ENCODE data around the gene MACROD2.

The MACROD2 gene

DNA sequence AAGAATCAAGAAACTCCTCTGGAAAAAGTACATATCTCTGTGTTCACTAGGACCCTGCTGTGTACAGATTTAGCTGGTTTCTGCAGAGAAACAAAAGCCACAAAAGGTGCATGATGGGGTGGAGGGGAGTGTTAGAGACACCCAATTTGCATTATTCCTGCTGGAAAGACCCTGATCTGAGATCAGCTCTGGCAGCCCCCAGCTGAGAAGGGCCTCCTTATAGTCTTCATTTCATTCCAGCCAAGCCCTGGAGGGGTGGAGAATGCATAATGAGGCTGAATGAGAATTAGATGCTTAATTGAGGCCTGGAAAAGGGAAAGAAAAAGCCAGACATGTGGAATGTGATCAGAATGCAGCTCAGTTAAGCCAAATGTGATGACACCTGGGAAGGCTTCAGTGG lies 2032.4 kb downstream of the MACROD2 start:
- DNase-seq = no peak

DNA sequence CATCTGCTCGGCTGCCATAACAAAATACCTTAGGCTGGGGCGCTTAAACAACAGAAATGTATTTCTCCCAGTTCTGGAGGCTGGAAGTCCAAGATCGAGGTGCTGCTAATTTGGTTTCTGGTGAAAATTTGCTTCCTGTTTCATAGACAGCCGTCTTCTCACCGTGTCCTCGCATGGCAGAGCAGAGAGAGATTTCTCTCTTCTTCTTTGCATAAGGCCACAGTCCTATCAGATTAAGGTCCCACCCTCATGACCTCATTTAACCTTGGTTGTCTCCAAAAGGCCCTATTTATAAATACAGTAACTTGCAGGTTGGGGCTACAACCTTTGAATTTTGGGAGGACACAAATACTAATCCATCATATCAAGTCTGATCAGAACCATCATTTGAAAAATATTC lies 2033.6 kb downstream of the MACROD2 start:
- peak; percentile 2 for DNase-seq

DNA sequence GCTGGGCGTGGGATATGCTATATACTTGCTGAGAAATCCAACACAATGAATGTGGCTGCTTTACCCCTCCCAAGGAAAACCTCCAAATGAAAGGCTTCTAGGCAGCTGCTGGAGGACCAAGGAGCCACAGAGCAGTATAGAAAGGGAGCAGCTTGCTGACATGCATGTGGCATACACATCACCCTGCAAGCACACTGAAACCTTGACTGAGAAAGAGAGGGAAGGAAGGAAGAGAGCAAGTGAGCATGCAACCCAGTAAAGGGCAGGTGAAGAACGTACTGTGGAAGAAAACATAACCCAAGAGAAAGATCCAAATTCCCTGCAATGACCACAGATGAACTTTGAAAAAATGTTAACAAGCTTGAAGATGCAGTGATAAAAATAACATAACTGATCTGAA lies 2034.9 kb downstream of the MACROD2 start:
- no peak for DNase-seq

DNA sequence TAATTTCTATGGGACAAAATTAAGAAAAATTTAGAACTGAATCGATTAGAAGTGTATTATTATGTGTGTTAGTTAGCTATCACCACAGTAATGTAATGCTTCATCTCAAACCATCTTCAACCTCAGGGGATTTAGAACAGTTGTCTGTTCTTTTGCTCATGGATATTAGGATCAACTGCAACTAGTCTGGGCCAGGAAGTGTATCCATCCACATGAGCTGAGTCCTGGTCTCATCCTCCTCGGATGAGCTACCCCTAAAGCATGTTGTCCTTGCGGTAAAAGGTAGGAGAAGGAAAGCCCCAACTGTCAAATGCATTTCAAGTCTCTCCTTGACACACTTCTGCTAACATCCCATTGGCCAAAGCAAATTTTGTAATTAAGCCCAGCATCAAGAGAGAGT lies 2040.3 kb downstream of the MACROD2 start:
- DNase-seq = no peak

DNA sequence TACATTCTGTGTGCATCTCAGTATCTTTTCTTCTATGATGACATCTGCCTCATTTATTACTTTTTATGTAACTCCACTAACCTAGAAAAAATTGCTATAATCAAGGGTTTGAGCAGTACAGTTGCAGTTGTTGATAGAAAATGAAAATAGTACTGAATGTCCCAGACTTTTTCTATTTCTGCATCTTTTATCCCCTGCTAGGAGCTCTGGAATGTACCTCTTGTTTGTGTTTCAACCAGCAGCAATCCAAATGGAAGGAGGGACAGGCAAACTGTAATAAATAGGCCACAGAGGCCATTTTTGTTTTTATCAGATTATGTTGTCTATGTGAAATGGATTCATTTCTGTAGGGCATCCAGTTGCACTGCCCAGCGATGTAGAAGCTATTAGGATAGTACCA lies 2041.0 kb downstream of the MACROD2 start:
- DNase-seq = no peak

DNA sequence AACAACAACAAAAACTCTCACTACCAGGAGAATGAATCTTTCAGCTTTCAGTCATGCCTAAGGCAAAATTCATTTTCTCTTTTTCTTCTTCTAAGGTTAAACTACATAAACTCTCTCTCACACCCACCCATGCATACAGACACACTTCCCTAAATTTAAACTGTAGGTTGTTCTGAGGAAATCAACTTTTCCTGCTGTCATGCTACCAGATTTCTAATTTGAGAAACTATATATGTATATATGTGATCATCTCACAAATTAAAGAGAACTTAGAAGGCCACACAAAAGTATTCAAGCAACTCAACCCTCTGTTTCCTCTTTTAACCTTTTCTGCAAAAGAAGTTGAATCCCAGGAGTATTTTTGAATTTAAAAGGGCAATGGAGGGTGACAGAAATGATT lies 2045.4 kb downstream of the MACROD2 start:
- DNase-seq = peak; percentile 65

DNA sequence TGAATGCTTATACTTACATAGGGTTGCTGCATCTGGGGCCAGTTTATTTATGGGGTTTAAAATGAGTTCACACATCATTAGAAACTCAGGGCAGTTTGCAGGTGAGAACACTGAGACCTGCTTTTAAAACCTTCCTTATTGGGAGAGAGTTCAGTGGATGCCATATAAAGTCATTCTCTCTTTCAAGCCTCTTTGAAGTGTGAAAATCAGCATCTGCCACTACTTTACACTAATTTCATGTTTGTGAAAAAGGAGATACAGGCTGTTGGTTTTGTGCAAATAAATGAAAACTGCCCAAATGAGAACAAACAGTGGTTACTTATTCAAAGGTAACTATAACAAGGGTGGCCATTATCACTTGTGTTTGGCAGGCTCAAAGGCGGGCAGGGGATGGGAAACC lies 2047.4 kb downstream of the MACROD2 start:
- no peak for DNase-seq

DNA sequence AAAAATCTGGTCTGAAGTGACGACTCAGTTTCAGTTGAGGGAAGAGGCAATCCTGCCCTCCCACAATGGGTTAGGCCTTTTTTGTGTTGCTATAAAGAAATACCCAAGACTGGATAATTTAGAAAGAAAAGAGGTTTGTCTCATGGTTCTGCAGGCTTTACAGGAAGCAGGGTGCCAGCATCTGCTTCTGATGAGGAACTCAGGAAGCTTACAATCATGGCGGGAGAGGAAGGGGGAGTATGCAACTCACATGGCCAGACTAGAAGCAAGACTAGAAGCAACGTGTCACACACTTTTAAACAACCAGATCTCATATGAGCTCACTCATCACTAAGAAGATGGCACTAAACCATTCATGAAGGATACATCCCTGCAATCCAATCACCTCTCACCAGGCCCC lies 2048.6 kb downstream of the MACROD2 start:
- peak; percentile 4 for DNase-seq

DNA sequence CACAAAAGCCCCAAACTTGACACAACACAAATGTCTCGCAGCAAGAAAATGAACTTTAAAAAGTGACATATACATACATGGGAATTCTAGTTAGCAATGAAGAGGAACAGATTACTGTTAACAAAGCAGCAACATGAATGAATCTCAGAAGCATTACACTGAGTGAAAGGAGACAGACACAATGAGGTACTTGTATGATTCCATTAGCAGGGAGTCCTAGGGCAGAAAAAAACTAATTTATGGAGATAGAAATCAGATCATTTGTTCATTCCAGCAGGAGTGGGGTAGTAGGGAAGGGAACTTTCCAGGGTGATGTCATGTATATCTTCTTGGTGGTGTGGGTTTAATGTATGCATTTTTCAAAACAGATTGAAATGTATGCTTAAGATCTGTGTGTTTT lies 2053.6 kb downstream of the MACROD2 start:
- DNase-seq = no peak

DNA sequence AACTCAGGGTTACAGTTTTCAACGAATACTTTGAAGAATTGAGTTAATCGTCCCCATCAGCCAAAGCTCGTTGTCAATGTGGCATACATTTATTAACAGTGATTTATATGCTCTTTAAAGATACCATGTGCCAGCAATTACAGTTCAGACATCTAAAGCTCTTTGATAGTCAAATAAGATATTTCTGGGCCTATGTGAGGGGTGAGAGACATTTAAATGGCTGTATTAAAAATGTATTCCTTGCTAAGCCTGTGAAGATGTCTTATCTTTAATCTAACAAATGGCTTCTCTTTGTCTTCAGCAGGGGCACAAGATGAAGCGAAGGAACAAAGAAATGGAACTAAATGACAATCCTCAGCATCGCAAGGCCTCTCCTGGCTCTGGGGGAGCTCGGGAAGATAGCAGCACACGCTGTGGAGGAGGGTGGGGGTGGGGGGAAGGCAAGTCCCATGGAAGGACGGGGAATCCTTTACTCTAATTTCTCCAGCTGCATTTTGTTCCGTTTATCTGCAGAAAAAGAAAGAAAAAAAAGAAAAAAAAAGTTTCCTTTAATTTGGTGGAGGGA lies 2054.3 kb downstream of the MACROD2 start:
- DNase-seq = no peak

DNA sequence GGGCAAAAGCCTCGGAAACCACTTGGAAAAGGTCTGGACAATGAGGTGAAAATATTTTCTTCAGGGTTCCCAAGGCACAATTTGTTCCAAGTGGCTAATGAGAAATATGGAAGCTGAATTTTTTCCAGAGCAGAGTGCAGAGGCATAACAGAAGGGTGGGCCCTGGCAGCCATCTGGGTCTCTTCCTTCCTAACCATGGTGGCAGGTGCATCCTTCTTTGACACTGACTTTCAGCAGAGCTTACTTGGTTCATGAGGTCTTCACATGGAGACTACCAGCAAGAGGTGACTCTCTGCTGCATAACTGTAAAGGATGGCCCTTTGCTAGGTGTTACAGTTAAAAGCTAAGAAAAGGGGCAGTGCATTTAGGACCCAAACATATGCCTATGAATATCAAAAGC lies 2055.1 kb downstream of the MACROD2 start:
- no peak for DNase-seq

DNA sequence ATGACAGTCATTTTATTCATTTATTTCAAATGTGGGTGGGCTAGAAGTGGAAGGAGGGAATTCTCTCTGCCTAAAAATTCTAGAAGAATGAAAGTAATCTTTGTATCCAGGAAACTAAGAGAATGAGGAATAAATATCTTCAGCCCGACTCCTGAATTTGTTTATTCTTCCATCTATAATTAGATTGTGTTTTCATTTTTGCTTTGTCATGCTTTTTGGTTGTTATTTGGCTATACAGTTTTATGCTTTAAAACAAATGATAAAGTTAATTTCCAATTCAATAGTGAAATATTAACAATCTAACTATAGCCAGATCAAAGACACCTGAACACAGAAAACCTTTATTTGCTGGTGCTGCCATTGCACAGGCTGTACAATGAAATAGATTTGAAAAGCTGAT lies 2056.7 kb downstream of the MACROD2 start:
- no peak for DNase-seq

DNA sequence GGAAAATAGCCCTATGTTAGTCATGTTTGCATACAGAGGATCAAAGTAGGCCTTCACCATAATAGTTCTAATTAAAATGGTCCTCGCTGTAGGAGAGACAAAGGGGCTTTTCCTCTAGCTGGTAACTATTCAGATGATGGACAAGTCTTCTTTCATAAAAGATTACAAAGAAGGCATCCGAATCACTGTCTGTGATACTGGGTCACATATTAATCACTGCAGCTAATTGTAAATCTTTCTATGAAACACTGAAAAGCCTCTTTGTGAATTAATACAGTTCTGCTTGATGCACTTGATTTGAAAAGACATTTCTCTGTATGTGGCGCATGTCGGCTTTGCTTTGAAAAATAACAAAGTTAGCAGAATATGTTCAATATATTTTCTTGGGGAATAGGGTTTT lies 2057.1 kb downstream of the MACROD2 start:
- no peak for DNase-seq

DNA sequence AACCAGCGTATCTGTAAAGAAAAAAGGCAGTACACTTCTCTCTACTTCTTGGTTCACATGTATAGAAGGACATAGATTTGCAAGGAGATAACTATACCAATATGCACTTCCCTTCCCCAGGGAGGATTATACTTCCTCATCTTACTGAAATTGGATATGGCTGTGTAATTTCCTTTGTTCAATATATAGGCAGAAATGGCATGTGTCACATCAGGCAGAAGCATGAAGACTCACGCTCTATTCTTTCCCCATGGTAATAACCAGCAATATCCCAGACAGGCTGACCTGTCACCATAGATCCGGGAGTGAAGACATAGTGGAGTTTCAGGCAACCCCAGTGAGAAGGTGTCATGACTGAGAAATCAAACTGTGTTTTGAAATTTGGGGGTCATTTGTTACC lies 2059.7 kb downstream of the MACROD2 start:
- DNase-seq = peak; percentile 54

DNA sequence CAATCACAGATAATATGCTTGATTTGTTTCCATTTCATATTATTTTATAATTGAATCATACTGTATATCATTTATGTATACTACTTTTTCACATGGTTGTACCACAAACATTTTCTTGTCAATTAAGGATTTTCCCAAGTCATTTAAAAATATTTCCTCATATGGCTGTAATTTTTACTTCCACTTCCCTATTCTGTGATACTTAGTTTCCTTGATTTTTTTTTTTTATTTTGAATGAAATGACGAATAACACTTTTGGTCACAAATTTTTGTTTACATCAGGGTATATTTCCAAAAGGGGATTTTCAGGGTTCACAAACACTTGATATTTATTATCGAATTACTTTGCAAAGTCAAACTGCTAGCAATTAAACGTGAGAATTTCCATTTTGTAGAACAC lies 2062.3 kb downstream of the MACROD2 start:
- DNase-seq = peak; percentile 30

DNA sequence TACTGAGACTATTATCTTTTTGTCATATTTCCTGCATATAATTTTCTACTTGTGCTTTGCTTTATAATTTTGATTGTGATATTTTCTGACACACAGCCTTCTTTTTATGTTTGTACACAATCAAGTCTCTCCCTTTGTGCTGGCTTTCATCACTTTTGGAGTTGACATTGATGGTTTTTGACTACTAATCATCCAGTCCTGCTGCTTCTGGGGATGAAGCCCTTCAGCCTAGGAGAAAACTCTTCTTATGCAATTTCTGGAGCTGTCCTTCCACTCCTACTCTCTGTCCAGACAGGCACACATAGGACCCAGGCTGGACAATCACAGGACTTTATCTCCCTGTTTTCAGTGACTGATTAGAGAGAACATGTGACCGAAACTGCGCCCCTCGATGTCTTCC lies 2063.0 kb downstream of the MACROD2 start:
- DNase-seq = no peak

DNA sequence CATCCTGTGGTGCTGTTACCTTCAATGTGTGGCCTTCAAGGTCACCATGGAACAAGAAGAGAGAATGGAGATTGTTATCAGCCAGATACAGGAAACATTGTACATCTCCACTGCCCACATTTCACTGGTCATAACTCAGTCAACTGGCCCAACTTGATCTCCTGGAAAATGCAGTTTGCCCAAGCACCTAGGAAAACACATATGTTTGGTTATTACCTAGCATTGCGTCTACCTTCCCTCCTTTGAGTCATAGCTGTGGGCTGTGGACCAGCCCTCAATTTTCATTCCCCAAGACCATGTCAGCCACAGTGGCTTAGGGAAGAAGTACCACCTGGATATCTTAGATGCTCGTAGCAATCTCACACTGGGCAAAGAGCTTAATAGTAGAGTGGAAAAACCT lies 2064.5 kb downstream of the MACROD2 start:
- DNase-seq = no peak

DNA sequence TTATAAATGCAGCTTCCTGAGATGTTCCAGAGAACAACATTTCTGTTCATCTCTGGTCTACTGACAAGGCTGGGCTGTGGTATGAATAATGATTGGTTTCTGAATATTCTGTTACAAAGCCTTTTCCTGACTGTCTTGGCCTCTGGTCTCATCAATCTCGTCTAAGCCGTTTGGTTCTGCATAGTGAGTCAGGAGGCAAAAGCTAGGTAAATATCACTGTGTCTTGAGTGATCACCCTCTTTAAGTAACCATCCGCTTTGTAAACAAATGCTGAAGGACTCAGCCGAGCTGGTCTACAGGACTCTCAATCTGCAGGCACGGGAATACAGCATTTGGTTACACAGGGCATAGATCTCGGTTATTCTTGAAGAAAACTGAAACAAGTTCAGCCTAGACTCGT lies 2066.0 kb downstream of the MACROD2 start:
- DNase-seq = no peak

DNA sequence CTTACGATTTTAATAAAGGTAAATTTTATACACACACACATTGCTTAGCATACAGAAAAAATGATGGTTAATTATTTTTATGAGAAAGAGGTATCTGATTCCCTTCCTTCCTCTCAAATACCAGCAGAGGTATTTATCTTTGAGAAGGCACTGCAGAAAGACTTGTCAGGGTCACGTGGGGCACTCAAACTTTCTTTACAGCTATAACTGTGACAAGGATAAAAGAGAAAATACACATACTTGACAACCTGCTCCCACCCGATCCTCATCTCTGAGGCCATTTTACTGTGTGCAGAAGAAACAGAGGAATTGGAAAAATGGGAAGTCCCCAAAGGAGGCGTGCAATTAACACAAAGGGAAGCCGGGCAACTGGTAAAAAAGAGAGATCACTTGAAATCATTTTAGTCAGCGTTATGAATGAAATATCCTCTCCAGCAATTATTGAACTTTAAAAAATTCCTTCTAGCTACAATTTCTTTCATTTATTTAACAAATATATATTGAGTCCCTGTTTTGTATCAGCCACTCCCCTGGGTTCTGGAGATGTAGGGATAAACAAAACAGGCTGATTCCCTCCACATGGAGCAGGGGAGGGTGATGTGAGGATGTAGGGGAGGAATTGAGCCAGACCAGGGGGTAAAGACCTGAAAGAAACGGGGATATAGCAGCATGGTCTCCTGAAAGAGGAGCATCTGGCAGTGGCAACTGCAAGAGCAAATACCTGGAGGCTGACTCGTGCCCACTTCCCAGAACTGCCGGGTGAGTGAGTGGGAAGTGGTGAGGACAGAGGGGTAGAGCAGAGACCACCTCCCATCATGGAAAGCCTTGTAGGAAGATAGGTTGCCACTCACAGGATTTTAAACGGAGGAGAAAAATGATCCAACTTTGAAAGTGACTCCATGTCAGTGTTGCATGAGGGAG lies 2067.6 kb downstream of the MACROD2 start:
- no peak for DNase-seq

DNA sequence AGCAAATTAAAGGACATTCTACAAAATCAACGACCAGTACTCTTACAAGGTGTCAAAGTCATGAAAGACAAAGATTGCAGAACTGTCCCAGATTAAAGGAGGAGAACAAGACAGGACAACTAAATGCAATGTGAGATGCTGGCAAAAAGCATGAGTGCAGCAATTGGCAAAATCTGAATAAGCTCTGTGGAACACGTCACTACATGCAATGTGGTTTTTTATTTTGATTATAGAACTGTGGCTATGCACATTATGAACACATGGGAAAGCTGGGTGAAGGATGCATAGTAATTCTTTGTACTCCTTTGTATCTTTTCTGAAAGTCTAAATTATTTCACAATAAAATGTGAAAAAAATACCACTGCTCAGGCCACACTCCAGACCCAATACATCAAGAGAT lies 2068.6 kb downstream of the MACROD2 start:
- DNase-seq = no peak

DNA sequence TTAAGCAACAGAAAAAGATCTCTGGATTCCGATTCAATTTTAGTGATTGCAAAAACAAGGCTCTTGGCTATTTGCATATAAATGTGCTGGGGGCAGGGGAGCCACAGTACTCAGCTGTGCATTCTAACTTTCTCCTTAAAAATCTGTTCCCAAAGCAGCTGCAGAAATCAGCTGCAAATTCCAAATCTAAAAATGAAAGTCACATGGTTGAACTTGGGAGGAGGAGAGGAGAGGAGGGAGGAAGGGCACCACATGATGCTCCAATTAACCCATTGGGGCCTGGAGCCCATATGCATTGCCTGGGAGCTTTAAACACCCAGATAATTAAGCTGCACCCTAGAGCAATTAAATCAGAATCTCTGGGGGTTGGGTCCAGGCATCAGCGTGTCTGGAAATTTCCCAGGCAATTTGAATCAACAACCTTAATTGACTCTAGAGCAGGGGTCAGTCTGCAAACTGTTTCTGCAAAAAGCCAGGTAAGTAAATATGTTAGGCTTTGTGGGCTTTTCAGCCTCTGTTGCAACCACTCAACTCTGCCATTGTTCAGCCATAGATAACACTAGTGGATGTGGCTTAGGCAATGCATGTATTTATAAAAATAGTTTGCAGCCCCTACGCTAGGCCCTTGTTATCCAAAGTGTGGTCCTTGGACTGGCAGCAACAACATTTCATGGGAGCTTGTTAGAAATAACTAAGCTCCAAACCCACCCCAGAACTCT lies 2069.8 kb downstream of the MACROD2 start:
- DNase-seq = no peak

DNA sequence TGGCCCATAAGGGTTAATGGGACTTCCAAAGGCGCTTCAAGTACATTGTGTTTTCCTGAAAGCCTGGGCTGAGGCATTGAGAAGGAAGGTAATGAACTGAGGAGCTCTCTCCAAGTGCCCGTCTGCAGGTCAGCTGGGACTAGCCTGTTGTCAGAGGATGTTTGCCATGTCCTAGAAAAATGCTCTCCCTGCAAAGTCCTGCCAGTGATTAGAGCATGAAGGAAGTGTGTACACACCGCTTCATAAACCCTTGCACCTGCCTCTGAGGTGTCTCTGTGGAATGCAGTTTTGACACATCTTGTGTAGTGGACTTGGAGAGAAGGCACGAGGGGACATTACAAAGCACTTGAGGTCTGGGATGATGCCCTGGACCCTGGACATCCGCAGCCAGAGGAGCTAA lies 2071.3 kb downstream of the MACROD2 start:
- no peak for DNase-seq

DNA sequence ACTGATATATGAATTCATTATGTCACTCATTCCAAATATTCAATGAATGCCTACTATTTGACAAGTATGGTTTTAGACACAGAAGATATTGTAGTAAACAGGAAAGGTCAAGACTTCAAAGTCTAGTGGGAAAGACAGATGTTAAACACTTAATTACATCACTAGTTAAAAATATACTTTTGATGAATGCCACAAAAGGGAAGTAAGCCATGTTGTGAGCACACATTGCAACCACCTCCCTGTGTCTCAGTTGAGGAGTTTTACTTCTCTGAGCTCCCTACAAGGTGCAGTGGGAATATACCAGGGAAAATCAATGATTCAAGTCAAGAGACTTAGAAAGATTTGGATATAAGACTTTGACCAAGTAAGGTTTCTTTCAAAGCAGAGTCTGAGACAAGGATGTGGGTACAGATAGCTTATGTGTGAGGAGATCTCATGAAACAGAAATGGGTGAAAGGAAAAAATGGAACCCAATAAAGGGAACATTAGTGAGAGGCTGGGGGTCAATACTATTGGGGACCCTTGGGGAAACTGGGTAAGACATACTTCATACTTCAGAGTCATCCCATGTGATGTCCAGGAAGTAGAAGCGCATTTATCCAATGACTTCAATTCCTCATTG lies 2074.2 kb downstream of the MACROD2 start:
- peak; percentile 84 for DNase-seq

DNA sequence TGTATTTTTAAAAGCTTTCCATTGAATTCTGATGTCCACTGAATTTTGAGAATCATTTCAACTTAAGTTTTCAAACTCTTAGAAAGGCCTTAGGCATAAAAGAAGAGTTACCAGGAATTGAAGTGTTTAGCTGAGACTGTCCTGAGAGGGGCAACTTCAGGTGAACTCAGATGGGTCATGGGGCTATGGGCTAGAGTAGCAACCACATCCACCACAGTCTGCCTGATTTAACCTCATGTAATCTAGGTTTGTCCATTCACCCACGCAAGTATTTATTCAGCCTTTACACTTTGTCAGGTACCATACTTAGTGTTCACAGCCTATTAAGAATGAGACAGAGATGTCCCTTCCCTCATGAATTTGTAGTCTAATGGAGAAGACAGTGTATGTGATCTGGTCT lies 2076.9 kb downstream of the MACROD2 start:
- no peak for DNase-seq

Measured in MV-4-11 (cell line).